C1 segment of cervical spinal cord (tissue), 14 donors: ENCODE results near the gene AFAP1L2.

Experiments used
- DNase-seq, 14 donors: peaks; one replicate each; lab custom pipeline; 2025; lab: John Stamatoyannopoulos, UW

AFAP1L2 gene

DNA sequence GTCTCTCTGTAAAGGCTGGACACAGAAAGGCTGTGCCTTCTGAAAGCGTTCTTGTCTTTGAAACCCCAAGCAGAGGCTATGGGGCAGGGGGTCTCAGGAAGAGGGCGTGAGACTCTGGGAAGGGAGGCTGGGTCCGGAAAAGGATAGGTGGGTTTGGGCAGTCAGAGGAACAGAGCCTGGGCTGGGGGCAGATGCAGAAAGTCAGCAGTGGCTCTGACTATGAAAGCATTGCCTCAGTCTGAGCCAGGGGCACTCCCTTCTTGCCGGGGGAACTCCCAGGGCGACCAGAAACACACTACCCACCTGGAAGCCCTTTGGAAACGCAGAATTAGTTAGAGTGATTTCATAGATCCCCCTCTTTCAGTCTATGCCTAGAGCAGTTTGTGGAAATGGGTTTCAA lies 93.3 kb downstream of the AFAP1L2 start:
- DNase-seq, result no peak

DNA sequence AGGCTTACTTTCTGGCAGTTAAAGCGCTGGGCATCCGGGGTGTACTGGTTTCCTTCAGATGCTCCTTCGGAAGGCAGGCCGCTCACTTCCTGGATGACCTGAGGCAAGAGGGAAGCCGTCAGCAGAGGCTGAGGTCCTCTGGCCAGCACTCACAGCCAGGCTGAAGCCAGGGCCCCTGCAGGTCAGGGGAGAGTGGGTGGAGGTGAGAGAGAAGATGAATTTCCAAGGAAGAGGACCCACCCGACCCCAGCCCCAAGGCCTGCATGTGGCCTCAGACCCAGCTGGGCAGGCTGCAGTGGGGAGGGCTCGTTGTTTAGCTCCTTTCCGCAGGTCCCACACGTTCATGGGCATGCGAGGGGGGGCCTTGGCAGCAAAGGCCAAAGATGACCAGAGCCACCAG lies 94.0 kb downstream of the AFAP1L2 start:
- no peak for DNase-seq

- no peak for DNase-seq
These were observed 95.0 kb downstream of the AFAP1L2 start for GRCh38 chr10:114309364-114309651.

DNA sequence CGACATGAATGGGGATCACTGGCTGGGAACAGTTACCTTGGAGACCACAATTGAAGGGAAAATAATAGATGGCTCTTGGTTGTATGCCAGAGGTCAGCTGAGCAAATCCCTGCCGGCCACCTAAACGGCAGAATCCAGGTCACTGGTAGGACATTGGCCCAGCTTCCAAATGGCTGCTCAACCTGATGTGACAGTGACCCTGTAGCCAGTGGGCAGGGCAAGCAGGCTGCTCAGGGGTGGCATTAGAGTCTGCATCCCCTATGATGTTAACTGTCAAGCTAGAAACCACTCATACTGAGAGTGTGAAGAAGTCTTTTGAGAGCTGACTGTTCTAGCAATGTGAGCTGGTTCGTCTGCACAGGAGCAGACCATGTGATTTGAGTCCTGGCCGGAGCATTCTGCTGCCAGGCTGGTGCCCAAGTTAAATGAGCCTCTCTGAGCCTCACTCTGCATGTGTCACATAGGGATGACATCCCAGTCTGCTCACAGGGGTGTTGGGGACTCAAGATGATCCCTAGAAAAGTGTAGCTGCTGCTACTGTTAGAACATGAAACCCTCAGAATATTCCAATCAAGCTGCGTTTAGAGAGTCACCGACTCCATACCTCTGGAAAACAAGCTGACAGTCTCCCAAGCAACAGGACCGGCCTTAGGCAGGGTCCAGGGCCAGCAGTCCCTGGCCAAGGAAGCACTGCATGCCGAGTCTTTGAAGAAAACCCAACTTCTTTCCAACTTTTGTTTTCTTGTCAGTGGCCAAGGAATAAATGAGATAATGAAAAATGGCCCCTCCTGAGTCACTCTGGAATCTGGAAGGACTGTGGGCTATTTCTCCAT lies 95.6 kb downstream of the AFAP1L2 start:
- peak in 8 of 14 donors; percentile 12 to 64 (median 27) for DNase-seq

DNA sequence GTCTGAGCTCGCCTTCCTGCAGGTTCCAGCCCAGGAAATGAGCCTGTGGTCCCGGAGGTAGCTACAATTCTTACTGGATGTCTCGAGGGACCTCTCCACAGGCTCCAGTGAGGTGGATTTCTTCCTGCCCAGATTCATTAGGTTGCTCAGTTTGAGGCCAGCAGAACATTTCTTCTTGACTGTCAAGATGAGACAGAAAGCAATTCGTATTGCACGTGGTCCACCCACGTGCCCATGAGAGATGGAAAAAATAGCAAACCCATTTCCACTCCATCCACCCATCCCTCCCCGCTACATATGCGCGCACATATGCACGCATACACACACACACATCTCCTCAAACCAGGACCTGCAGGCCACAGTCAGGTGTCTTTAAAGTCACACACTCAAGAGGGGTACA lies 96.6 kb downstream of the AFAP1L2 start:
- no peak for DNase-seq

DNA sequence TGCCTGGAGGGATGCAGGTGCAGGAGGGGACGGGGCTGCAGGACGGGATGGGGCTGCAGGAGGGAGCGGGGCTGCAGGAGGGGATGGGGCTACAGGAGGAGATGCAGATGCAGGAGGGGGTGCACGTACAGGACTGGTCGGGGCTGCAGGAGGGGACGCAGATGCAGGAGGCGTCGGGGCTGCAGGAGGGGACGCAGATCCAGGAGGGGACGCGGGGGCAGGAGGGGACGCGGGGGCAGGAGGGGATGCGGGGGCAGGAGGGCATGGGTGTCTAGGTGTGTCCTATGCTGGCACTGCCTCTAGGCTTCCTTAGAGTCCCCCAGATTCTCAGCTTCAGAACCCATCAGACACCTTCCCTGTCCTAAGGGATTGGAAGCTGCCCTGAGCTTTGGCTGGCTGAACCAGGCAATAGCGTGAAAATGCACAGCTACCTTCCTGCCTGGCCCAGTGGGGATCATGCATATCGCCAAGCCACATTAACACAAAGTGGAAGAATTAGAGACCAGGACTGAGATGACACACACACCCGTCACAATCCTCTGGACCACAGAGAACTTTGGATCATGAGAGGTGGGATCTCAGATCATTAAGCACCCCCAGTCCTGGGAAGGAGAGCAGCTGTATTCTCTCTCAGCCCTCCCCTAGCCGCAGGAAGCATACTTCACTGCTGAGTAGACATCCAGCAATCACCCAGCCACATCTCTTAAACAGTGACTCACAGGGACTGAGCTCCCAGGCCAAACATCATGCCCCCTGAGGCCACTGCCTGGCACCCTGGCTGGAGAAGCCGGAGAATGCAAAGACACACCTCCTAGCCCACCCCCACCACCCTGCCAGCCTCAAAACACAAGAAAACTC lies 98.0 kb downstream of the AFAP1L2 start:
- no peak for DNase-seq

- no peak for DNase-seq
These were observed 98.8 kb downstream of the AFAP1L2 start for GRCh38 chr10:114305521-114305925.

DNA sequence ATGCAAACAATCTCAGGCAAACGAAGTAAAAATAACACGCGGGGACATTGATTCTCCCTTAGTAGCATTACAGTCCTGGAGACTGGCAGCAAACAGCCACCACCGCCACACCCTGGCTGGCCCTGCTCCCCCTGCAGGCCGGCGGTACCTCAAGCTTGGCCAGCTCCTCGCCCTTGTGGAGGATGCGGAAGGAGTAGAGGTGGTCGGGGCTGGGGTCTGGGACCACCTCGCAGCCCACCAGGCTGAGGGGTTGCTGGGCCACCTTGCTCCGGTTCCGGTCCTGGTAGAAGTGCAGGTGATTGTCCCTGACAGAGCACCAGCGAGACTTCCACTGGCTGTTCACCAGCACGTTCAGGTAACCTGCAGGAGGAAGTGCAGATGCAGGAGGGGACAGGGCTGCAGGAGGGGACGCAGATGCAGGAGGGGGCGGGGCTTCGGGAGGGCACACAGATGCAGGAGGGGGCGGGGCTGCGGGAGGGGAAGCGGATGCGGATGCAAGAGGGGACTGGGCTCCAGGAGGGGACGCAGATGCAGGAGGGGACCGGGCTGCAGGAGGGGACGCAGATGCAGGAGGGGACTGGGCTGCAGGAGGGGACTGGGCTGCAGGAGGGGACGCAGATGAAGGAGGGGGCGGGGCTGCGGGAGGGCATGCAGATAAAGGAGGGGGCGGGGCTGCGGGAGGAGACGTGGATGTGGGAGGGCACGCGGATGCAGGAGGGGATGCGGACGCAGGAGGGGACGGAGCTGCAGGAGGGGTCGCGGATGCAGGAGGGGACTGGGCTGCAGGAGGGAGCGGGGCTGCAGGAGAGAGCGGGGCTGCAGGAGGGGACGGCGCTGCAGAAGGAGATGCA lies 99.5 kb downstream of the AFAP1L2 start:
- DNase-seq, result peak in 5 of 14 donors; percentile 6 to 60 (median 12)

DNA sequence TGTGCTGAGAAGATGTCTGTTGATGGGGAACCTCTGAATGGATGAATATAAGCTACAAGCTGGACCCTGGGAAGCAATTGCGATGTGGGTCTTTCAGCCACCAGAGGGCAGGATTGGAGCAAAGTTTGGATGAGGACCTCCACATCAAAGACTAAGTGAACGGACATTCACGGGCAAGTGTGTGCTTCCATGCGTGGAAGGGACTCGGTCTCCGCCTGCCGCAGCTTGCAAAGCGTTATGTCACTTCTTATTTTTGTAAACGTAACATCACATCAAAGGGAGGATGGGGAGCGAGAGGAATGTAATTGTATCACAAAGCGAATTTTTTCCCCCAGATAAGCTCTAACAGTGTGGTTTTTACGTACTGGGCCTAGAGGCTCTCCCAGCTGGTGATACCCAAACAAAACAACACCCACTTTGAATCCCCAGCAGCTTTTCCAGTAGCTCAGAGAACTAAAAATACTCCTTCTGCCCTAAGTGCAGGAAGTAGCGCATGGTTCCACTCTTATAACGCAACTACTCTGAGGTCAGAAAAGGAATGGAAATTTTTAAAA lies 100.2 kb downstream of the AFAP1L2 start:
- DNase-seq, result peak in 13 of 14 donors; percentile 21 to 79 (median 62)

GRCh38 chr10:114303556-114303955 lies 100.7 kb downstream of the AFAP1L2 start:
- DNase-seq, result peak in 2 of 14 donors; percentile 29 to 38

DNA sequence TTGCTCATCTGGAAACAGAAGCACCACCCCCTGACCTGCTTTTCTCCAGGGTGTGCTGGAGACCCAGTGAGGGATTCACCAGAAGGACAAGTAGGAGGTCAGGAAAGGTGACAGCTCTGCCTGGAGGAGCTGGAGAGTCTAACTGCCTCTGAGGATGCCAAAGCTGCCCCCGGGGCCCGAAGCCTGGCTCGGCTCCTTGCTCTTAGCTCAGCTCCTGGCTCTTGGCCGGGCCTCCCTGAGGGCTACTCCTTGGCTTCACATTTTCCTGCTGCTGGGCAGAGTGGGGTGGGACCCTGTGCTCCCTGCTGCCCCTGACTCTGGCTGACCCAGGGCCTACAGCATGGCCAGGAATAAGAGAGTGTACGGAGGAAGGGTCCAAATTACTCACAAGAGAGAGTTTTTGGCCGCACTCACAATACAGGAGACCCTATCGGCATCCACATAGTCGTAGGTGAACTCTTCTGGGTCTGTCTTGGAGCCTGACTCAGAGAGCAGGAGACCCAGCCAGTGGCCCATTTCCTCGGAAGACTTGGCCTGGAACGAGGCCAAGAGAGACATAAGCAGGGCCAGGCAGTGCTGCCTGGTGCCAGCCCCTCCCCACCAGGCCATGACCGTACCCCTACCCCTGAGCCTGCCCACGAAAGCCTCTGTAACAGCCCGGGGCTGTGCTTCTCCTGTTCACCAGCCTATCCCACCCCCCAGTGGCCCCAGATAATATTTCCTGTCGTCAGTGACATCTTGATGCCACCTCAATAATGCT lies 102.2 kb downstream of the AFAP1L2 start:
- peak in 7 of 14 donors; percentile 15 to 73 (median 26) for DNase-seq

GRCh38 chr10:114301177-114301576 lies 103.1 kb downstream of the AFAP1L2 start:
- no peak for DNase-seq

- DNase-seq, result no peak
These were observed 104.2 kb downstream of the AFAP1L2 start for GRCh38 chr10:114300036-114300645.

DNA sequence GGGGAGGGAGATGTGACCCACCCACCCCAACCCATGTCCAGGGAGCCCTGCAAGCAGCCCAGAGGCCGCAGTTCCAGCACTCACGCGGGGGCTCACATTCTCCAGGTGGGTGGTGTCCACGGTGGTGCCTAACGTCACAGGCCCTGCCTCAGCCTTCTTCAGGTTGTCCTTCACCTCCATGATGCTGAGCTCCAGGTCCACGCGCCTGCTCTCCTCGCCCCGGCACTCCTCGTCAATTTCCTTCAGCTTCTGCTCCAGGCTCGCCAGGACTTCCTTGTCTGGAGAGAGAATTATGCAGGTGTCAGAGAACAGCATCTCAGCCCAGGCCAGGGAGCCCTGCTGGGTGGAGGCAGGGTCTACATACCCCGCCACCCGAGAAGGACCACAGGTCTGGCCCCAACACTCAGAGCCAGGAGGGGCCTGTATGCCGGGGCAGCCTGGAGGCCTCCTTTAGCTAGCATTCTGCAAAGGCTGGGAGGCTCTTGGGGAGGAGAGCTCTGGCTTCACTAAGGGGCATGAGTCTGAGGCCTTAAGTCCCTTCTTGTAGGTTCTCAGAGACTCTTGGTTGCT lies 107.1 kb downstream of the AFAP1L2 start:
- no peak for DNase-seq

DNA sequence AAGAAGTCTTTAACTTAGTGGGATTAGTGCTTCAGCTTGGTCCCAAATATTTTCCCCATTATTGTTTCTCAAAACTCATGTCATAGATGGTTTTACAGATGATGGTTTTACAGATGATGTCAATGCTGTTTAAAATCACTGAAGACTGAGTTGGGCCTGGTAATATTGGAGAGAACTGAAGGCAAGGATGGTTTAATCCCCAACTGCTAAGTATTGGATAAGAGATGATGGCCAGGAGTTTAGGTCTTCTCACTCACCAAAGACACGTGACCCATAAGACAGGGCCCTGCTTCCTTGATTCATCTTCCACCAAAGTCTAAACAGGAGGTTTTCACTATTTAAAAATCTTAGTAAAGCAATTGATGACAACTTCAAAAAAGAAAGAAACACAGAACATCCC lies 108.9 kb downstream of the AFAP1L2 start:
- DNase-seq, result no peak

DNA sequence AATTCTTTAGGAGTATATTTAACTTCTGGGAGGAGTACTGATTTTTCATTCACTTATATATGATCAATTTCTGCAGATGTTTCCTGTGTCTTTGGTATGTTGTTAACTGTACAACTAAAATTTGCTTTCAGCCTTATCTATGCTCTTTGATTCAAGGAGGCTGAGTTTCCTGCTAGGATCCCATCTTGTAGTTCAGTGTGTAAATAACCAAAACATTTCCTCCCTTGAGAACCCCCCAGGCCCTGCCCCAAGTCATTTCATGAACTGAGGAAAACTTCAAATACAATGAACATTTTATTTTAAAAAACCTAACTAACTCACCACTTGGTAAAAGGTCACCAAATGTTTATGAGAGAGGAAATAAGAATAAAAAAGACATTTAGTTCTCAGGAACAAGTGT lies 109.8 kb downstream of the AFAP1L2 start:
- no peak for DNase-seq

GRCh38 chr10:114293075-114293474 lies 111.2 kb downstream of the AFAP1L2 start:
- no peak for DNase-seq

GRCh38 chr10:114291516-114291915 lies 112.8 kb downstream of the AFAP1L2 start:
- DNase-seq, result no peak

- DNase-seq, result no peak
These were observed 113.2 kb downstream of the AFAP1L2 start for GRCh38 chr10:114291076-114291475.

GRCh38 chr10:114290038-114290437 lies 114.3 kb downstream of the AFAP1L2 start:
- DNase-seq, result no peak
